ENCODE data around the gene FBXO40. TPM values are rescaled to one million over a fixed set of nuclear protein-coding genes. Genes with fewer than 3 reads are reported as not detected.

FBXO40 gene
- total RNA-seq, 1 donor from 2014 or later: not detected

DNA sequence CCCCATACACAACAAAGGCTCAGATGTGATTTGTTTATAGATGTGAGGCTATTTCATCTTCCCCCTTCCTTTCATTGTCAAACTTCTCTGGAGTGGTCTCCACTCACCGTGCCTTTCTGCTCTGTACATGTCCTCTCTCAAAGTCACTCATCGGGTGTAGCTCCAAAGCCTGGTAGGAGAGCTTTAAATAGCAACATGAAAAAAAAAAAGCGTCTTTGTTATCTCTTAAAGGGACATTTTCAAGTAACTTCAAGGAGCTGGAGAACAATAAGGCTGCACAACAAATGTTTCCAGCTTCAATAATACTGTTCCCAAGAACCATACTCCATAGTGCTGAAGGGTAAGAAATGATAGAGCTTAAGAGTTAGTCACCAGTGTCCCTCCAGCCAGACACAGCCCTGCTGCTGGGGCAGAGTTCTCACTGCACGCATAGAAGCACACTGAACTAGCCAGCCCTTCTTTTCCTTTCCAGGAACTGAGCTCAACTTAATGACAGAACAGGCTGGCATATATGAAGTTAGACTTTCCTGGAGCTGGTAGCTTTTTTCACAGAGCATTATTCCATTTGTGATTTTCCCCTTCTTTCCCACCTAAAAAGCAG, 8.1 kb downstream of the FBXO40 start:
- intact Hi-C loops (cut with DNase I): no loop called here
- ATAC-seq (no peak), DNase-seq (ENCODE audit: low spot score) (no peak)

DNA sequence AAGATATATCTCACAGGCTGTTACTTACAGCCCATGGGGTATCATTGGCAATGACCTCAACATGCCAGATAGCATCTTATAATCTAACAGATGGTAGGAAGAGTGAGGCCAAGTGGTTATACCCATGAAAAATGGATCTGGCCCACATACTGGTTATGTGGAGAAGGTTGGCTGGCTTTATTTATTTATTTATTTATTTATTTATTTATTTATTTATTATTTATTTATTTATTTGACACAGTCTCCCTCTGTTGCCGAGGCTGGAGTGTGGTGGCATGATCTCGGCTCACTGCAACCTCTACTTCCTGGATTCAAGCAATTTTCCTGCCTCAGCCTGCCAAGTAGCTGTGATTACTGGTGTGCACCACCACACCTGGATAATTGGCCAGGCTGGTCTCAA, 11.6 kb downstream of the FBXO40 start:
- no peak for ATAC-seq
- intact Hi-C loops (cut with DNase I): no loop called here
- DNase-seq (ENCODE audit: low spot score): no peak

DNA sequence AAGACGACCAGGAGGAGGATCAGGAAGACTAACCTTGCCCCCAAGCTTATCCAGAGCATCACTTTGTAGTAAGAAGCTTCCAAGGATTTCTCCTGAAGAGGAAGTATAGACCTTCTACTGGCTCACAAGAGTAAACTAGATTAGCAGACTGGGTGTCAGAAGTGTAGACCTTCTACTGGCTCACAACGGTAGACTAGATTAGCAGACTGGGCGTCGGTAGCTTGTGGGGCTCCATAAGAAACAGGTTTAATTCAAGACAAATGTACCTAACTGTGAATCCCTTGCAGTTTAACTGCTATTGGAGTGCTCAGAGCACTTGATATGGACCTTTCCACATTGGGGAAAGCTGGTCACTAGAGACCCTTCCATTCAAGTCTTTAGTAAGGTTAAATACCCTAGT, 12.9 kb downstream of the FBXO40 start:
- intact Hi-C loops (cut with DNase I): no loop called here

DNA sequence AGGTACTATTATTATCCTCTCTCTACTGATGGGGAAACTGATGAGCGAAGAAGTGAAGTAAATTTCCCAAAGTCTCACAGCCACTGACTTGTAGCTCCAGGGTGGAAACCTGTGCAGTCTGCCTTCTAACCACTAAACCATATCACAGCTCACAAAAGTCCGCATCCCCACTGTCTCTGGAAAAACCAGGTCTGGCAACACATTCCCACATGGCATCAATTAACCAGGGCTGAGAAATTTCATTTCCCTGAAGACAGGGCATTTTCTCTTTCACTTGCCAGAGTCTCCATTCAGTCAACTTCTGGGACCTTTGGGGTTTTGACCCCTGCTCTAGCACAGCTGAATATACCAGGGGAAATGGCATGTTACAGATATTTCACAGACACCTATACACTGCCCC, 26.5 kb downstream of the FBXO40 start:
- DNase-seq (ENCODE audit: low spot score): no peak
- ATAC-seq: no peak
- intact Hi-C loops (cut with DNase I): no loop called here

More for the DNA sequence above, 12.9 kb downstream of the FBXO40 start:
- no peak for ATAC-seq
- no peak for DNase-seq (ENCODE audit: low spot score)

DNA sequence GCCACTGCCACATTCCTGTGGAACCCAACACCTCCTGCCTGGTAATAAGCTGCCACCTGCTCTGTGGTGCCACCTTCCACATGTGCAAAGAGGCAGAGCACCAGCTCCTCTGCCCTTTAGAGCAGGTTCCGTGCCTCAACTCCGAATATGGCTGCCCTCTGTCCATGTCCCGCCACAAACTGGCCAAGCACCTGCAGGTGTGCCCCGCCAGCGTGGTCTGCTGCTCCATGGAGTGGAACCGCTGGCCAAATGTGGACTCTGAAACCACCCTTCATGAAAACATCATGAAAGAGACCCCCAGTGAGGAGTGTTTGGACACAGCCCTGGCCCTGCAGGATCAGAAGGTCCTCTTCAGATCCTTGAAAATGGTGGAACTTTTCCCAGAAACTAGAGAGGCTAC, 28.3 kb downstream of the FBXO40 start:
- intact Hi-C loops (cut with DNase I): no loop called here
- no peak for ATAC-seq
- no peak for DNase-seq (ENCODE audit: low spot score)

DNA sequence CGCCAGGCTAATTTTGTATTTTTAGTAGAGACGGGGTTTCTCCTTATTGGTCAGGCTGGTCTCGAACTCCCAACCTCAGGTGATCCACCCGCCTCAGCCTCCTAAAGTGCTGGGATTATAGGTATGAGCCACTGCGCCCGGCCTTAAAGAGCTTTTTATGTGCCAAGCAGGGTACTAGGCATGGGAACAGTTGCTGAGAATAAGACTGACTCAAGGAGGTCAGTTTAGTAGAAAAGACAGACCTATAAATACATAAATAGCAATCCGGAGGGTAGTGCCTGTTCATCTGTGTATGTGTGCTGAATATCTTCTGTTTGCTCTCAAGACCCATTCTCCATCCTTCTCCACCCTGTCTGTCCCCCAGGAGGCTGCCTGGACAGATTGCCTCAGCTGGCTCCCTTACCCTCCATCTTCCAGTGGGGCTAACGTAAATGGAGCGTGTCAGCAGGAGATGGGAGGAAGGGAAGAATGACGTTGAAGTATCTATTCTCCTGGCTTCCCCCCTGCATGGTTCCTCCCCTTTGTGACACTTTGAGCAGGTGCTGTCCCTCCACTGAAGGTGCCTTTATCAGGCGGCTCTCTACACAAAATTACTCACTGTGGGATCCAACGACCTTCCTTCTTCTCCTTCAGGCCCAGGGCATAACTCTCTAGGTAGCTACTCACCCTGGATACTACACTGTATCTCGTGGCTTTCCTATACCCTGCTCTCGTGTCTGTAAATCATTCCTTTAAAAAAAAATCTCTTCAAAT, 31.1 kb downstream of the FBXO40 start:
- intact Hi-C loops (cut with DNase I): no loop called here
- ATAC-seq: no peak
- DNase-seq (ENCODE audit: low spot score): no peak

DNA sequence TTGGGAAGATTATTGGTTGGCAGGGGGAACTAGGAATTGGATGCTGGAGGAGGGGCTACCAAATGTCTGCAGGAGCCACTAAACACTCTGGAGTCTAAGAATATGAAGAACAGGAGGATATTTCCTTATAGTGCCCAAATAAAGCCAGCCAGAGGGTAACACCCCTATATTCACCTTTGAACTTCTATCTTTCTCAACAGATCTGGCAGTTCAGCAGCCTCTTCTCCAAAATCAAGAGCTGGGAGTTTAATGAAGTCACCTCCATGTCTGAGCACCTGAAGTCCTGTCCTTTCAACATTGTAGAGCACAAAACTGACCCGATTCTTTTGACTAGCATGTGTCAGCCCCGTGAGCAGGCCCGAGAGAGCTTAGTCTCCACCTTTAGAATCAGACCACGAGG, 33.3 kb downstream of the FBXO40 start:
- ATAC-seq (no peak), DNase-seq (ENCODE audit: low spot score) (no peak)
- intact Hi-C loops (cut with DNase I): no loop called here

DNA sequence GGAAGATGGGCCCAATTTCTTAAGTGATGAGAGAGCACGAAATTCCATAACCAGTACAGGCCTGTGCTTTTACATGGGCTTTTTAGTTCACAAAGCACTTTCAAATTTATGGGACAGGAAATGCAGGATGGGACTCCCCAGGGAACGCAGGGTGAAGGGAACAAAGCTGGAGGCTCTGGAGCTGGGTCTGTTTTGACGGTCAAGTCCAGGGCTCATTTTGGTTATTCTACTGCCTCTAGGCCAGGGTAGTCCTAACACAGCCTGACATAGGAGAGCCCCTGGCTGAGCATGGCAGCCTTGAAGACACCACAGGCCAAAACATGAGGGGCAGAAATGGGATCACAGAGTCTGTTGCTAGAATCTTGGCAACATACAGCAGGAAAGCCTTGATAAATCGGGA, 34.0 kb downstream of the FBXO40 start:
- intact Hi-C loops (cut with DNase I): no loop called here
- DNase-seq (ENCODE audit: low spot score): no peak
- ATAC-seq: no peak

DNA sequence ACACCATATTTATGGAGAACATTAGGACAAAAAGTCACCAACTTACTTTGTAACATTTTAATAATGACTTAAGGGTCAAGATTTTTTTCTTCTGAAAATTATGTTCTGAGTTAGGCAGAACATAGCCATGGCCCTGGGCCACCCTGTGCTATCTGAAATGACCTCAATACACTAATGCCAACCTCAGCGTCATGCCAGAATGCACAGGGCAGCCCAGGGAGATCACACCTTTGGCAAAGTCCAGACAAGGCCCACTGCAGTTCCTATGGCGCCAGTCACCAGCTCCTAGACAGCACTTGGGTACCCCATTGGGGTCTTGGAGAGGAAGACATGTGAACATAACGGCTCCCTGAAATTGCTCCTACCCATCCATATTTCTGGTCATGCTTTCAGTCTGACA, 34.4 kb downstream of the FBXO40 start:
- intact Hi-C loops (cut with DNase I): no loop called here
- no peak for DNase-seq (ENCODE audit: low spot score)
- no peak for ATAC-seq

DNA sequence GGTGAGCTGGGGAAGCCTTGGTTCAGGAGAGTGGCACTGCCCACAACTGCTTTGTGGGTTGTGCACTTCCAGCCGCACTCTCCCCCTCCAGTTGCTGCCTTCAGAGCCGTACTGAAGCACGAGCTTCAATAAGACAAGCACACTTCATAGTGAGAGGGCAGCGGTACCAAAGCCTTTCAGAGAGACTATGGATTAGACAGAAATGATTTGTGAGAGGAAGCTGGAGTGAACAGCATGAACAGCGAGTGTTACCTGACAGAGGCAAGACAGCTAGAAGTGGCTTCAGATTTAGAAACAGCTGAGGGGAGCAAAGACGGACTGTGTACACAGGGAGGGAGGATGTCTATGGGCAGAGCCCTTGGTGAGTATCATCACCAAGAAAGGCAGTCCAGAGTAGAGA, 36.4 kb downstream of the FBXO40 start:
- DNase-seq (ENCODE audit: low spot score): no peak
- intact Hi-C loops (cut with DNase I): no loop called here
- no peak for ATAC-seq

DNA sequence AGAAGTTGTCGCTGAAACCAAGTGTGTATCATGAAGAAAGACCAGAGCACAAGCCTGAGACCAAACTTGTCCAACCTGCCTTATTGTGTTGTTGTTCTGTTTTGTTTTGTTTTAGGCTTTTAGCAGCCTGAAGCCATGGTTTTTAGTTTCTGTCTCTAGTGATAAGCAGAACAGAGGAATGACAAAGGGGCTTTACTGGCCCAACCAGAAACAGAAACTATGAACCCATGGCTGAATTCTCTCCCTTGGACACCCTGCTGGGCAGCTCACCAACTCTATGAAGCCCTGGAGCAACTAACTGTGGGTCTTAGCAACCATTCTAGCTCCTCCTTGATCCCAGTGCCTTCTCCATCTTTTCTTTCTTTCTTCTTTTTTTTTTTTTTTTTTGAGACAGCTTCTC, 37.2 kb downstream of the FBXO40 start:
- intact Hi-C loops (cut with DNase I): no loop called here
- DNase-seq (ENCODE audit: low spot score): no peak
- no peak for ATAC-seq

DNA sequence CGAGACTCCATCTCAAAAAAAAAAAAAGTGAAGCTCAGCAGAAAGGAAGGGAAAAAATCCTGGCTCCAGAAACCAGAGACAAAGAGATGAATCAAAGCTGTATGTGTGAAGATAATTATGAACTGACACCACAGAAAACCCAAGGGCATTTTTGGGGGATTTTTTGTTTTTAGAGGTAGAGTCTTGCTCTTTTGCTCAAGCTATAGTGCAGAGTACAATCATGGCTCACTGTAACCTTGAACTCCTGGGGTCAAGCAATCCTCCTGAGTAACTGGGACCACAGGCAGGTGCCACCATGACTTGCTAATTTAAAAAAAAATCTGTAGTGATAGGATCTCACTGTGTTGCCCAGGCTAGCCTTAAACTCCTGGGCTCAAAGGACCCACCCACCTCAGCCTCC, 44.7 kb downstream of the FBXO40 start:
- intact Hi-C loops (cut with DNase I): no loop called here
- ATAC-seq (no peak), DNase-seq (ENCODE audit: low spot score) (no peak)

DNA sequence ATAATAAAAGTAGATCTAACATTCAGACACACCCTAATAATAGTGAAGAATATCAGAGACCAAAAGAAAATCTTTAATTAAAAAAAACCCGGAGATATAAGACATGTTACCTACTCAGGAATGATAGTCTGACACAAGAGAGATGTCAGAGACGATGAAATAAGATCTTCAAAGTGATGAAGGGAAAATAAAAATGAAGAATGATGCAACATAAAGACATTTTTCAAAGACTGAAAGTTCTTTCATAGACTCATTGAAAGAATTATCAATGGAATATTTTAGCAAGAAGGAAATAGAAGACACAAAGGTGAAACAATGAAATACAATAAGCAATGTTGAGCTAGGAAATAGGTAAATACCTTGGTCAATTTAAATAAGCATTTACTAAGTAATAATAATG, 47.9 kb downstream of the FBXO40 start:
- intact Hi-C loops (cut with DNase I): no loop called here
- ATAC-seq: no peak
- DNase-seq (ENCODE audit: low spot score): no peak

DNA sequence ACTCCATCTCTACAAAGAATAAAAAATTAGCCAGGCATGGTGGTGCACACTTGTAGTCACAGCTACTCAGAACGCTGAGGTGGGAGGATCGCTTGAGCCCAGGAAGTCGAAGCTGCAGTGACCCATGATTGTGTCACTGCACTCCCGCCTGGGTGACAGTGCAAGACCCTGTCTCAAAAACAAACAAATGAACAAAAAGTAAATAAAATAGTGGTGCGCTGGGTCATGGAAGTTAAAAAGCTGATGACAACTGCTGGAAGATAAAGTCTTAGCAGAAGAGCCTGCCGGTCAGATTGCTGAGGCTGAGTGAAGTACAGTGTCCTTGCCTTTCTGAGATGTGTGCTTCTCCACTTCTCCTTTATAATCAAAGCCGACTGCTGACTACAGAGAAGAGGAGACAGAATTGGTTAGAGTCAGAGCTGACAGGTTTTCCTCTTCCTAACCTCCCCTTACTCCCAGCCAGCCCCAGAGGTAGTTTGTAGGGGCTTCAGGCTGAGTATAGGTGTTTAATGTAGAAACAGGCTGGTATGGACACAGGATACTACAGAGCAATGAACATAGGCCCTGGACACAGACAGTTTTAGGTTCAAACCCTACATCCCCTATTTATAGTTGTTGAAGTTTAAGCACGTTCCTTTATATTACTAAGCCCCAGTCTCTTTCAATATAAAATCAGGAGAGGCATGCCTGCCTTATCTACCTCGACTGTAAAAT, 49.6 kb downstream of the FBXO40 start:
- DNase-seq (ENCODE audit: low spot score) (no peak), ATAC-seq (no peak)
- intact Hi-C loops (cut with DNase I): no loop called here

DNA sequence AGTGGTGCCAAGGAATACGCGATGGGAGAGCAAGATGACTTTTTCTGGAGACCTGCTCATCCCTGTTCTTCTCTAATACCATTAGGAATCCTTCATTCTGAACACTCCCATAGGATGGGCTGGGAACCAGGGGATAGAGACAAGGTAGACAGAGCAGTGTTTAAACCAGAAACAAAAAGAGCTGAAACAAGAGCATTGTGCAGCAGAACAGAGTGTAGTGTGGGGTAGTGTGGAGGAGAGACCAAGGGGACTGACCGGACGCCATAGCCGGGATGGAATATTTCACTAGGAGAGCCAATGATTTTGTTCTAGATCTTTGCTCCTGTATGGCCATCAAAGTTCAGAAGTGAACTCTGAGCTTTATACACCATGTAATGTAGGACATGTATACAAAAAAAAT, 51.9 kb downstream of the FBXO40 start:
- DNase-seq (ENCODE audit: low spot score) (no peak), ATAC-seq (no peak)
- intact Hi-C loops (cut with DNase I): no loop called here

DNA sequence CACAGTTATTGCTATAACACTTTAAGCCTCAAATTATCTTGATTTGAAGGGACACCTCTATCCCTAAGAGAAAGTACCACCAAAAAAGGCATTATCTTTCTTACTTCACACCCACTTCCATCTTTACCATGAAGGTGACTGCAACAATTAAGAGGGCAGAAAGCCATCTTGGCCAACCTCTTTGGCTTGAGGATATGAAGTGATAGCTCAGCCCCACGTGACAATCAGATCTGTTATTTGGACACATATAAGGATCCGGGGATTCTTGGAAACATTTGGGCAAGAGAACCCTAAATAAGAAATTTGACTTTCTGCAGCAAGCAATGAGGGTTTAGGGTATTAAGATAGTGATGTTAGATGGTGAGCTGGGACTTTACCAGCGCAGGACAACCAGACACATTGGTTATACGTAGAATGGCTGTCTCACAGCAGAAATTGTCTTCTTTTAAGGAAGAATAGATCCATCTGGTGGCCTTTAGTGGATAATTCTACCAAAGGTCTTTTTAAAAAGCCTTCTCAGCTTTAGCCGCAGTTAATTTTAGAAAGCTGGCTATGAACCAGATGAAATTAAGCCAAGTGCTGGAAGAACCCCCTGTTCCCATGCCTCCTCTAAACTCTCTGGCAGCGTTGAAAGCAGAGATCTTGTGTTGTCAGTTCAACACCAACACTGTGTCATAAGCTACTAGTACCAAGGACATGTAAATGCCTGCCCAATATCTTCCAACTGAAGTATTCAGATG, 55.2 kb downstream of the FBXO40 start:
- ATAC-seq: peak; percentile 73
- intact Hi-C loops (cut with DNase I): no loop called here

DNA sequence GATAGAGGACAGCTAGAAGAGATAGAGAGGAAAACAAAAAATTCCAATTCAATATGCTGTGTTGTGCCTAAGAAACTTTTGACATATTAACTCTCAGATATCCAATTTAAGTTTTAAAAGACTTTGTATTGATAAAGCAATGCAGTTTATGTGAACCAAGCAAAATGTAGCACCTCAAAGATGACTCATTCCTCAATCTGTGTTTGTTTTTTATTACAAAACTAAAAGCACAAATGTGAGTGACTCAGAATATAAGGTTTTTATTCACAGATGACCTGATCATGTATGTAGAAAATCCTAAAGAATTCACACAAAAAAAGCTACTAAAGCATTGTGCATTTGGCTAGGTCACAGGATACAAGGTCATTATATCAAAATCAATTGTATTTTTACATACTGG, 56.5 kb downstream of the FBXO40 start:
- DNase-seq (ENCODE audit: low spot score) (no peak), ATAC-seq (no peak)
- intact Hi-C loops (cut with DNase I): no loop called here

More for the DNA sequence above, 55.2 kb downstream of the FBXO40 start:
- DNase-seq (ENCODE audit: low spot score): no peak

DNA sequence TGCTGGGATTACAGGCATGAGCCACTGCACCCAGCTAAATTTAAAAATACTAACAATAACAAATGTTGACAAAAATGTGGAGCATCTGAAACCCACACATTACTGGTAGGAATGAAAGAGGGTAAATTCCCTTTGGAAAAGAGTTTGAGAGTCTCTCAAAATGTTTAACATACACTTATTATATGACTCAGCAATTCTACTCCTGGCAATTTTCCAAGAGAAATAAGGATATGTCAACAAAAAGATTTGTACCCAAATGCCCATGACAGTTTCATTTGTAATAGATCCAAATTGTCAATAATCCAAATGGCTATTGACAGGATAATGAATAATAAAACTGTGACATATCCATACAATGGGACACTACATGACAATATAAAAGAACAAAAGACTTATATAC, 58.5 kb downstream of the FBXO40 start:
- no peak for ATAC-seq
- DNase-seq (ENCODE audit: low spot score): no peak
- intact Hi-C loops (cut with DNase I): no loop called here

DNA sequence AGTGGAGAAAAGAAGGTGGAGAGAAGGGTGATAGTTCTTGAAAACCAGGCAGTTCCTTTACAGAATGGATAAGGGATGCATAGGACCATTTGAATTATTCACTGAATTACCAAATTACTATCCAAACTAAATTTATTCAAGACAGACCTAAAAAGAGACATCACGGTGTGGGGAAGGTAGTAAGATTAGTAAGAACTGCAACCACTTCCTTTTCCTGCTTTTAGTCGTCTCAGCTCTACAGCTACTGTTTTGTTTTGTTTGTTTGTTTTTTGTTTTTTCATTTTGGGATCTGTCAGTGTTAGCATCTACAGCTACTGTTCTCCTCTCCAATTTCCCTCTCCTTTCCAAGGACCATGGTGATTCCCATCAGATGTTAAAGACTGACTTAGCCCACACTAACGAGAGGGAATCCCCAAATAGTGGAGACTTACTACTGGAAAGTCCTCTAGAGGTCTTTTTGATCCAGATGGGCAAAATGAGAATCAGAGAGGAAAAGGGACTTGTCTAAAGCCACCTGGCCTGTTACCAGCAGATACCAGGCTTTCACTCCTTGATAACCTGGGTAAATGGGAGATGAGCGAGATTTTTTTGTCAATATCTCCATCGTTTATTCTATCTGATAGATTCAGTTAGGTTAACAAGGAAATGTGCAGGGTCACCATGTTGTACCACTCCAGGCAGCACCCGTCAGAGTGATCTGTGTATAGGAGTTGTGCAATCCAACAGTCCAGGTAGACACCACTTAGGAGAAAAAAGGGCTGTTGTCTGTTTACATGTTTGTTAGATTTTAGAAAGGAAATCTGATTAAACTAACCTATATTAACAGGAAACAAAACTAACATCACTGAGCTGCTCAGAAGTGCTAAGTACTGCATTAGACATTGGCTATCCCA, 61.6 kb downstream of the FBXO40 start:
- ATAC-seq: no peak
- DNase-seq (ENCODE audit: low spot score): no peak
- intact Hi-C loops (cut with DNase I): no loop called here
